Measurements from ENCODE around the gene ADAR.
A peak's percentile ranks its signal among the peaks of the same experiment; 100 is the strongest.

Gene ADAR

DNA sequence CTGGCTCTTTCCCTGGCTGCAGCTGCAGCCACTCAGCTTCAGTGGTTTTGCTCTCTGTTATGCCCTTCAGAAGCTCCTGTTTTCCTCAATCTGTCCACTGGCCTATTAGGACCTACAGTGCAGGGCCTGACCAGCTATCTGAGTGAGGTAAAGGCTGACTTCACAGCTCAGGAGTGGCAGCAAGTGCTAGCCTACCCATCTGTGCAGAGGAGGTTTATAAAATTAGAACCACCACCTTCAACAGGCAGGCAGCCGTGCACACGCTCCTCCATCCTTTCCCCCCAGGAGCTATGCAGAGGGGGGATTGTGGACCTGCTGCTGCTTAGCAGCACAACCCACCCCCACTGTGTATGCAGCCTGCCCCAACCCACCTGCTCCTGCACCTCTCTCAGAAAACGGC is 8.3 kb downstream of the ADAR start:
- H3K4me2 ChIP-seq (ENCODE audit: low read length): no peak overlapping the region
- no CpG with 5 or more reads among the region's 3 CpGs for WGBS (ENCODE audit: extremely low coverage, insufficient coverage, insufficient read length)
- no peak overlapping the region for H3K27ac ChIP-seq (ENCODE audit: low read depth, low read length)
- no peak overlapping the region for H4K12ac ChIP-seq (ENCODE audit: low read depth, low read length)
- no peak overlapping the region for H2BK5ac ChIP-seq (ENCODE audit: low read depth, low read length, poor library complexity)
- H3K36me3 ChIP-seq (ENCODE audit: control insufficient read depth in 1 of 2, insufficient read depth in 2 of 2, low read length in 2 of 2): peaks cover 50 to 60% of the 10 kb centered on the region in 2 experiments
- H3K79me2 ChIP-seq (ENCODE audit: control insufficient read depth, insufficient read depth, low read length, poor library complexity): peaks cover 2% of the 10 kb centered on the region
- no peak overlapping the region for H4K91ac ChIP-seq (ENCODE audit: low read depth, low read length)
- no peak overlapping the region for H3K23ac ChIP-seq (ENCODE audit: low read length)
- H3K79me1 ChIP-seq (ENCODE audit: low read length): no peaks in the 10 kb centered on the region
- H2BK120ac ChIP-seq (ENCODE audit: insufficient read depth, low read length, poor library complexity): no peak overlapping the region
- no peaks in the 10 kb centered on the region for H3K4me1 ChIP-seq (ENCODE audit: control insufficient read depth in 1 of 2, insufficient read depth in 2 of 2, low read length in 2 of 2)
- H2BK12ac ChIP-seq (ENCODE audit: low read length): no peak overlapping the region
- H3K18ac ChIP-seq (ENCODE audit: low read length): no peak overlapping the region
- H4K8ac ChIP-seq (ENCODE audit: low read depth, low read length): no peak overlapping the region
- peaks cover 1% of the 10 kb centered on the region for H3K9me3 ChIP-seq (ENCODE audit: insufficient read depth, low read depth, low read length)
- no peak overlapping the region for H2AFZ ChIP-seq (ENCODE audit: insufficient read depth, low read length, poor library complexity)
- no peak for DNase-seq
- H3K4me3 ChIP-seq (ENCODE audit: low read depth, low read length): no peak overlapping the region
- H2AK5ac ChIP-seq (ENCODE audit: low read length): no peak overlapping the region
- peak overlapping the region; percentile 37 for H3K4ac ChIP-seq (ENCODE audit: low read depth, low read length)
- H3K9ac ChIP-seq (ENCODE audit: low read length): no peak overlapping the region
- no peak overlapping the region for H3K14ac ChIP-seq (ENCODE audit: low read length)
- H3K27me3 ChIP-seq (ENCODE audit: insufficient read depth, low read length): no peaks in the 10 kb centered on the region

DNA sequence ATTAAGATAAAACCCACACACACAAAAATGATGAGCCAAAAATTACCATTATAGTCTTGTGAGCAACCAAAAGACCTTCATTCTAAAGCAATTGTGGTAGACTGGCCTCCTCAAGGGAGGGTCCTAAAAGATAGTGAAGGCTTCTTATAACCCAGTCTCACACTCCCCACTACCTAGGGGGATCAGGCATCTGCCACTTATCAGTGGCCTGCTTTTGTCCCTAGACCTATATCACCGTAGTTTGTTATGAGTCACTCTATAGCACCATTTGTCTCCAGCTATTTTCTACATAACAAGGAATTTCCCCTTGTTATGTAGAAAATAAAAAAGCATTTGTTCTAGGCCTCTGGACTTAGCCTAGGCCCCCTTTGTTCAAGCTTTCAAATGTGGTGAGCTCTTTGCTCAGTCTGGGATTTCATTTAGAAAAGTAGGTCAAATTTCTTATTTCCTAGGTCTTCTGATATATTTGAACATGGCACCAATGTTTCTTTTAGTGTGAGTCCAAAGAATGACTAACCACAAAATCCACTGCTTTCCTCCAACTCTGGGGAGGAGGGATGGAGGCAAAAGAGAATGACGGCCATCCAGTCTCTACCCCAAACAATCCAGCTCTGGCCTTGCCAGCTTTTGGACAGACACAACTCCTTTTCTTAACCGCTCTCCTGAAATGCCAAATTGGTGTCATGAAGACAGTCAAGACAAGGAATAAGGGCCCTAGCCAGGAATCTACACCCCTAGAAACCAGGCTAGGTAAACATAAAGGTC is 8.9 kb downstream of the ADAR start:
- Histone ChIP-seq H2BK12ac (ENCODE audit: low read length) (no peak overlapping the region), H3K4me2 (ENCODE audit: low read length) (no peak overlapping the region), H3K79me2 (ENCODE audit: control insufficient read depth, insufficient read depth, low read length, poor library complexity) (no peaks in the 10 kb centered on the region), H3K18ac (ENCODE audit: low read length) (no peak overlapping the region), H3K27me3 (ENCODE audit: insufficient read depth, low read length) (no peaks in the 10 kb centered on the region), H3K27ac (ENCODE audit: low read depth, low read length) (no peak overlapping the region), H3K4ac (ENCODE audit: low read depth, low read length) (no peak overlapping the region), H2BK120ac (ENCODE audit: insufficient read depth, low read length, poor library complexity) (no peak overlapping the region), H2AFZ (ENCODE audit: insufficient read depth, low read length, poor library complexity) (no peak overlapping the region), H3K4me3 (ENCODE audit: low read depth, low read length) (no peak overlapping the region), H4K8ac (ENCODE audit: low read depth, low read length) (no peak overlapping the region), H3K9me3 (ENCODE audit: insufficient read depth, low read depth, low read length) (no peaks in the 10 kb centered on the region), H3K23ac (ENCODE audit: low read length) (no peak overlapping the region), H3K79me1 (ENCODE audit: low read length) (no peaks in the 10 kb centered on the region), H3K36me3 (ENCODE audit: control insufficient read depth in 1 of 2, insufficient read depth in 2 of 2, low read length in 2 of 2) (peaks cover 48 to 64% of the 10 kb centered on the region in 2 experiments), H3K14ac (ENCODE audit: low read length) (no peak overlapping the region), H4K91ac (ENCODE audit: low read depth, low read length) (no peak overlapping the region), H2BK5ac (ENCODE audit: low read depth, low read length, poor library complexity) (no peak overlapping the region), H3K4me1 (ENCODE audit: control insufficient read depth in 1 of 2, insufficient read depth in 2 of 2, low read length in 2 of 2) (no peaks in the 10 kb centered on the region), H2AK5ac (ENCODE audit: low read length) (no peak overlapping the region), H4K12ac (ENCODE audit: low read depth, low read length) (no peak overlapping the region), H3K9ac (ENCODE audit: low read length) (no peak overlapping the region)
- WGBS (ENCODE audit: extremely low coverage, insufficient coverage, insufficient read length): no CpG with 5 or more reads among the region's 3 CpGs
- DNase-seq: no peak

DNA sequence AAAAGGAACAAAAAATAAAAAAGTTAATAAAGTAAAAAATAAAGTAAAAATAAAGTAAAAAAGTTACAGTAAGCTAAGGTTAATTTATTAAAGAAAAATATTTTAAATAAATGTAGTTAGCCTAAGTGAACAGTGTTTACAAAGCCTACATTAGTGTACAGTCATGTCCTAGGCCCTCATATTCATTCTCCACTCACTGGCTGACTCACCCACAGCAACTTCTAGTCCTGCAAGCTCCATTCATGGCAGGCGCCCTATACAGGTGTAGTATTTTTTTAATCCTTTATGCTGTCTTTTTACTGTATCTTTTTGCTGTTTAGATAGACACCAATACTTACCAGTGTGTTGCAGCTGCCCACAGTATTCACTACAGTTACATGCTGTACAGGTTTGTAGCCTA is 12.4 kb downstream of the ADAR start:
- H3K27me3 ChIP-seq (ENCODE audit: insufficient read depth, low read length): no peaks in the 10 kb centered on the region
- no peak overlapping the region for H3K27ac ChIP-seq (ENCODE audit: low read depth, low read length)
- no peak overlapping the region for H3K4me3 ChIP-seq (ENCODE audit: low read depth, low read length)
- H3K23ac ChIP-seq (ENCODE audit: low read length): no peak overlapping the region
- no peak overlapping the region for H4K8ac ChIP-seq (ENCODE audit: low read depth, low read length)
- no peaks in the 10 kb centered on the region for H3K9me3 ChIP-seq (ENCODE audit: insufficient read depth, low read depth, low read length)
- no peak overlapping the region for H4K91ac ChIP-seq (ENCODE audit: low read depth, low read length)
- H3K4me1 ChIP-seq (ENCODE audit: control insufficient read depth in 1 of 2, insufficient read depth in 2 of 2, low read length in 2 of 2): no peaks in the 10 kb centered on the region
- no CpG with 5 or more reads among the region's 1 CpG for WGBS (ENCODE audit: extremely low coverage, insufficient coverage, insufficient read length)
- no peaks in the 10 kb centered on the region for H3K79me1 ChIP-seq (ENCODE audit: low read length)
- H3K9ac ChIP-seq (ENCODE audit: low read length): no peak overlapping the region
- H3K4me2 ChIP-seq (ENCODE audit: low read length): no peak overlapping the region
- peak in 1 of 2 donors; percentile 40 for DNase-seq
- no peak overlapping the region for H2AFZ ChIP-seq (ENCODE audit: insufficient read depth, low read length, poor library complexity)
- no peak overlapping the region for H2BK5ac ChIP-seq (ENCODE audit: low read depth, low read length, poor library complexity)
- H3K14ac ChIP-seq (ENCODE audit: low read length): no peak overlapping the region
- no peak overlapping the region for H3K18ac ChIP-seq (ENCODE audit: low read length)
- no peak overlapping the region for H2BK120ac ChIP-seq (ENCODE audit: insufficient read depth, low read length, poor library complexity)
- no peak overlapping the region for H2AK5ac ChIP-seq (ENCODE audit: low read length)
- H2BK12ac ChIP-seq (ENCODE audit: low read length): no peak overlapping the region
- H3K4ac ChIP-seq (ENCODE audit: low read depth, low read length): no peak overlapping the region
- H3K36me3 ChIP-seq (ENCODE audit: control insufficient read depth in 1 of 2, insufficient read depth in 2 of 2, low read length in 2 of 2): peaks cover 46 to 65% of the 10 kb centered on the region in 2 experiments
- no peak overlapping the region for H4K12ac ChIP-seq (ENCODE audit: low read depth, low read length)
- H3K79me2 ChIP-seq (ENCODE audit: control insufficient read depth, insufficient read depth, low read length, poor library complexity): no peaks in the 10 kb centered on the region

DNA sequence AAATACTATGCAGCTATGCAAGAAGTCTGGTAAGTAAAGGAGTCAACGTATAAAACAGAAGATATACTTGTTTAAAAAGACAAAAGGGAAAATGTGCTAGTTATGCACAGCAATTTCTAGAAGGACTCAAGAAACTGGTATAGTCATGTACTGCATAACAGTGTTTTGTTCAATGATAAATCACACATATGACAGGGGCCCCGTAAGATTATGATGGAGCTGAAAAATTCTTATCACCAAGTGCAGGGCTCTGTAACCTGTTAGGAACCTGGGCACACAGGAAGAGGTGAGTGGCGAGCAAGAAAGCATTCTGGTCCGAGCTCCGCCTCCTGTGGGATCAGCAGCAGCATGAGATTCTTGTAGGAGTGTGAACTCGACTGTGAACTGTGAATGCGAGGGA is 13.2 kb downstream of the ADAR start:
- no peak overlapping the region for H4K8ac ChIP-seq (ENCODE audit: low read depth, low read length)
- DNase-seq: no peak
- H3K79me1 ChIP-seq (ENCODE audit: low read length): no peaks in the 10 kb centered on the region
- no peak overlapping the region for H4K91ac ChIP-seq (ENCODE audit: low read depth, low read length)
- no peak overlapping the region for H2AFZ ChIP-seq (ENCODE audit: insufficient read depth, low read length, poor library complexity)
- no peak overlapping the region for H2BK12ac ChIP-seq (ENCODE audit: low read length)
- no peak overlapping the region for H2BK120ac ChIP-seq (ENCODE audit: insufficient read depth, low read length, poor library complexity)
- no peak overlapping the region for H3K9ac ChIP-seq (ENCODE audit: low read length)
- WGBS (ENCODE audit: extremely low coverage, insufficient coverage, insufficient read length): no CpG with 5 or more reads among the region's 7 CpGs
- no peak overlapping the region for H2AK5ac ChIP-seq (ENCODE audit: low read length)
- no peak overlapping the region for H3K4ac ChIP-seq (ENCODE audit: low read depth, low read length)
- H3K14ac ChIP-seq (ENCODE audit: low read length): no peak overlapping the region
- no peak overlapping the region for H3K4me3 ChIP-seq (ENCODE audit: low read depth, low read length)
- no peak overlapping the region for H3K4me2 ChIP-seq (ENCODE audit: low read length)
- H4K12ac ChIP-seq (ENCODE audit: low read depth, low read length): no peak overlapping the region
- H2BK5ac ChIP-seq (ENCODE audit: low read depth, low read length, poor library complexity): no peak overlapping the region
- no peak overlapping the region for H3K18ac ChIP-seq (ENCODE audit: low read length)
- no peak overlapping the region for H3K23ac ChIP-seq (ENCODE audit: low read length)
- H3K4me1 ChIP-seq (ENCODE audit: control insufficient read depth in 1 of 2, insufficient read depth in 2 of 2, low read length in 2 of 2): no peaks in the 10 kb centered on the region
- no peaks in the 10 kb centered on the region for H3K27me3 ChIP-seq (ENCODE audit: insufficient read depth, low read length)
- no peak overlapping the region for H3K27ac ChIP-seq (ENCODE audit: low read depth, low read length)
- peaks cover 50 to 70% of the 10 kb centered on the region in 2 experiments for H3K36me3 ChIP-seq (ENCODE audit: control insufficient read depth in 1 of 2, insufficient read depth in 2 of 2, low read length in 2 of 2)
- no peaks in the 10 kb centered on the region for H3K9me3 ChIP-seq (ENCODE audit: insufficient read depth, low read depth, low read length)
- H3K79me2 ChIP-seq (ENCODE audit: control insufficient read depth, insufficient read depth, low read length, poor library complexity): no peaks in the 10 kb centered on the region

All from trophoblast cell (in vitro differentiated cells and primary cell).